Measurements from ENCODE around the gene MRPL10. TPM values are rescaled to one million over a fixed set of nuclear protein-coding genes. Genes with fewer than 3 reads are reported as not detected.

Gene MRPL10
- total and polyA plus RNA-seq, 2 of the 8 experiments (the other 6 are each of a cell fraction or from before 2014, with no cell fraction given): 85.3 to 214 TPM

- TF ChIP-seq KDM1A (IDR thresholded peaks at IDR 0.05; ENCODE audit: borderline replicate concordance, low read length) (no peak), HDAC6 (IDR thresholded peaks at IDR 0.05; ENCODE audit: low read depth, low read length) (no peak), ASH2L (IDR thresholded peaks at IDR 0.05; ENCODE audit: low read length) (no peak), SP4 (IDR thresholded peaks at IDR 0.05; ENCODE audit: low read length) (no peak), ATF2 (IDR thresholded peaks at IDR 0.05; ENCODE audit: low read length) (no peak)
Measured at GRCh38 chr17:47774987-47775580, 56.3 kb downstream of the MRPL10 start (continued).

Data from H1 (cell line).